ENCODE data around the gene HMGCL.
"Not testable (repeated sequence)": the region's sequence is repeated elsewhere in the genome, so short reads cannot be mapped to it uniquely, and the experiment has no call there.

The HMGCL gene

DNA sequence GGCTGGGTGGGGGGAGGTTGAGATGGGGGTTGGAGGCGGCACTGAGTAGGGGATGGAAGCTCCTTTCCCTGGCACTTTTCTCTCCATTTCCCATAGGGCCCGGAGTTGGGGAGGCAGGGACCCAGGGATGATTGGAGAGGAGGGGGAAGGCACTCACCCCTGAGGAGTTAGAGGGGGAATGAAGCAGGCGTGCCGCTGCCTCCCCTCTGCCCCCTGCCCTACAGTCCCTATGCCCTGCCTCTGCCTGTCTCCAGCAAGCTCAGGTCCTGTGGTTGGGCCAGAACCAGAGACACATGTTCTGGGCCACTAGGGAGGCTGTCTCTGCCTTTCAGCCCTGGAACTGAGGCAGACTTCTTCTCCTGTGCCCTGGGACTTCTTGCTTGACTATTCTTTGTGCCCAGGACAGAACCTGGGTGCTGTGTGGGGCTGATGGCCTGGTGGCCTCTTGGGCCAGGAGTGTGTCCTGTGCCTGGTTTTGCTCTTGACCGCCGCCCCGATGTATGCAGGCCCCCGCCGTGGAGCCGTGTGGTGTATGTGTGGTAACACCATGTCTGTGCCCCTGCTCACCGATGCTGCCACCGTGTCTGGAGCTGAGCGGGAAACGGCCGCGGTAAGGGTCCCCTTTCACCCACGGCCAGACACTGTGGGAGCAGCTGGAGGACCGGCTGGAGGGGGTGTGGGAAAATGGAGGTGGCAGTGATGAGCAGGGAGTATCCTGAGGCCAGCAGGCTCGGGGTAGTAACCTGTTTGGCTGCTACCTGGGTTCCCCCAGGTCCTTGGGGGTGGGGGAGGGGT, 32.9 kb downstream of the HMGCL start:
- no peak for FAIRE-seq
- no peak for TF ChIP-seq CTCF (IDR thresholded peaks at IDR 0.05; ENCODE audit: insufficient read depth, missing control alignments)
- no peak for DNase-seq (ENCODE audit: insufficient read length, low spot score)

- DNase-seq (ENCODE audit: insufficient read length, low spot score) (no peak), FAIRE-seq (no peak)
- no peak for TF ChIP-seq CTCF (IDR thresholded peaks at IDR 0.05; ENCODE audit: insufficient read depth, missing control alignments)
These were observed 33.6 kb downstream of the HMGCL start for GRCh38 chr1:23791516-23792047.

GRCh38 chr1:23790696-23791515, 34.3 kb downstream of the HMGCL start, which contains the start of gene LYPLA2:
TSS of gene LYPLA2 (plus strand) at chr1:23791145. CDS start at chr1:23792683, 1,538 bp downstream.
- peak; percentile 76 for DNase-seq (ENCODE audit: insufficient read length, low spot score)
- TF ChIP-seq CTCF (IDR thresholded peaks at IDR 0.05; ENCODE audit: insufficient read depth, missing control alignments), result no peak
- no peak for FAIRE-seq

DNA sequence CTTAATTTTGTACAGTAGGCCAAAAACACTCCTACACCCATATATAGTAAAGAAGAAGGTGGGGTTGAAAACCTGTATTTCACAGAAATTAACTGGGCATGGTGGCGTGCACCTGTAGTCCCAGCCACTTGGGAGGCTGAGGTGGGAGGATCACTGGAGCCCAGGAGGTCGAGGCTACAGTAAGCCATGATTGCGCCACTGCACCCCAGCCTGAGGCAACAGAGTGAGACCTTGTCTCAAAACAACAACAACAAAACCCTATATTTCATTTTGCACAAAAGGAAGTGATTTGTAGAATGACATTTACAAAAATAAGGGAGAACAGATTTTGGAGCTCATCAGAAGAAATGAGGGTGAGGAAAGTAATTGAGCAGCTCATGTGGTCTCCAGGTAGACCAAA, 36.5 kb downstream of the HMGCL start:
- no peak for FAIRE-seq
- no peak for TF ChIP-seq CTCF (IDR thresholded peaks at IDR 0.05; ENCODE audit: insufficient read depth, missing control alignments)
- DNase-seq (ENCODE audit: insufficient read length, low spot score), result no peak

DNA sequence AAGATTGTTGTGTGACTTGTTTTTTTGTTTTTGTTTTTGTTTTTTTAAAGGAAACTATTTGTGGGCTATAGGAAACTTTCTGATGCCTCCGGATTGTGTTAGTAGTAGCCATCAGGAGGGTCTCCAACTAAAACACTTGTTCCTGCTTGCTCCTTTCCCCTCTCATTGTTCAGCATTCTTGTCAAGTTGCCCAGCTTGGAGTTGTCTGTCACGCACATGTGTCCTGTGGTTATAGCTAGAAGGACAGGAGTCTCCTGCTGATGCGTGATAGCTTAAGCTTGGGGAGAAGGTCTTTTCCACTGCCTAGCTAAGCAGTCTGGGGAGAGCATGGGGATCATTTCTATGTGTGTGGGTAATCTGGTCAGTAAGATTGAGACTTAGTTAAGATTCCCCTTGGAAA, 37.5 kb downstream of the HMGCL start:
- TF ChIP-seq CTCF (IDR thresholded peaks at IDR 0.05; ENCODE audit: insufficient read depth, missing control alignments), result no peak
- FAIRE-seq, result no peak
- no peak for DNase-seq (ENCODE audit: insufficient read length, low spot score)

DNA sequence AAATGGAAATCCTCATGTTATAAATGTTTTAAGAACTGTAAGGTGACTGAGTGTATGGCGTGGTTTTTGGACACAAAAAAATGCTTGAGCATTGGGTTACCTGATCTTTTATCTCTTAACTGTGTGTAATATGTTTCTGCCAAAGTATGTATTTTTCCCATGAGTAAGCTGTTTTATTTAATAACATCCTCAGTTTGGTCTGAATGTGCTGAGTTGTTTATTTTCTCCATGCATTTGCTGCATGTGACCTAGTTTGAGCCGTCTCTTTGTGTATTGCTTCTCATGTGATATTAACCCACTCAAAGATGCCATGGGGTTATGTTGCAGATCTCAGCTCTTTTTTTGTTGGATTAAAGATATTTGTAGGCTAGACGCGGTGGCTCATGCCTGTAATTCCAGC, 40.4 kb downstream of the HMGCL start:
- DNase-seq (ENCODE audit: insufficient read length, low spot score) (no peak), FAIRE-seq (no peak)
- TF ChIP-seq CTCF (IDR thresholded peaks at IDR 0.05; ENCODE audit: insufficient read depth, missing control alignments), result no peak

DNA sequence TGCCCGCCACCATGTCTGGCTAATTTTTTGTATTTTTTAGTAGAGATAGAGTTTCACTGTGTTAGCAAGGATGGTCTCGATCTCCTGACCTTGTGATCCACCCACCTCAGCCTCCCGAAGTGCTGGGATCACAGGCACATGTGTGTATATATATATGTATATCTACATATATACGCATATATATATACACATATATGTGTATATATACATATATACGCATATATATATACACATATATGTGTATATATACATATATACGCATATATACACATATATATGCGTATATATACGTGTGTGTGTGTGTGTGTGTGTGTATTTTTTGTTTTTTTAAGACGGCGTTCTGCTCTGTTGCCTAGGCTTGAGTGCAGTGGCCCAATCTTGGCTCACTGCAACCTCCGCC, 42.1 kb downstream of the HMGCL start:
- DNase-seq (ENCODE audit: insufficient read length, low spot score); FAIRE-seq: not testable (repeated sequence)
